H9 (cell line): Measurements from ENCODE around the gene AKAP7. TPM values are rescaled to one million over a fixed set of nuclear protein-coding genes. Genes with fewer than 3 reads are reported as not detected.
A peak's percentile ranks its signal among the peaks of the same experiment; 100 is the strongest.

ENCODE experiments used
- DNase-seq: peaks from one replicate; pipeline ENCODE4 v3.0.0-alpha.2; 2017
- H2AFZ ChIP-seq: one replicate; pipeline ENCODE4 v1.6.1; 2013; ENCODE audit warnings: mild to moderate bottlenecking, low read length, control low read depth, moderate library complexity
- H2AK5ac ChIP-seq: 2 replicates; pipeline ENCODE4 v1.6.1; 2013; ENCODE audit warnings: low read length, control low read depth, mixed read lengths; ENCODE audit not compliant: insufficient read length
- H2BK120ac ChIP-seq: one replicate; pipeline ENCODE4 v1.6.1; 2013; ENCODE audit warnings: low read depth, mild to moderate bottlenecking, low read length, control low read depth, inconsistent platforms; ENCODE audit not compliant: poor library complexity, severe bottlenecking
- H2BK12ac ChIP-seq: 2 replicates; pipeline ENCODE4 v1.6.1; 2013; ENCODE audit warnings: low read length, control low read depth, mixed read lengths, low read depth; ENCODE audit not compliant: insufficient read length
- H2BK15ac ChIP-seq: 2 replicates; pipeline ENCODE4 v1.6.1; 2013; ENCODE audit warnings: low read depth, low read length, control low read depth
- H2BK20ac ChIP-seq: one replicate; pipeline ENCODE4 v1.6.1; 2013; ENCODE audit warnings: low read depth, mild to moderate bottlenecking, low read length, control low read depth, inconsistent platforms; ENCODE audit not compliant: poor library complexity, severe bottlenecking
- H2BK5ac ChIP-seq: 2 replicates; pipeline ENCODE4 v1.6.1; 2013; ENCODE audit warnings: low read length, control low read depth, mixed read lengths; ENCODE audit not compliant: insufficient read length
- H3K14ac ChIP-seq: 2 replicates; pipeline ENCODE4 v1.6.1; 2013; ENCODE audit warnings: low read length, control low read depth; ENCODE audit not compliant: insufficient read depth
- H3K18ac ChIP-seq: 2 replicates; pipeline ENCODE4 v1.6.1; 2013; ENCODE audit warnings: low read depth, mild to moderate bottlenecking, mixed read lengths, low read length, control low read depth; ENCODE audit not compliant: insufficient read length
- H3K23ac ChIP-seq: 2 replicates; pipeline ENCODE4 v1.6.1; 2013; ENCODE audit warnings: low read length, control low read depth, mixed read lengths, low read depth; ENCODE audit not compliant: insufficient read length
- H3K23me2 ChIP-seq: 2 replicates; pipeline ENCODE4 v1.6.1; 2013; ENCODE audit warnings: low read depth, mild to moderate bottlenecking, mixed read lengths, low read length, control low read depth; ENCODE audit not compliant: insufficient read length, poor library complexity, severe bottlenecking
- H3K27ac ChIP-seq: 2 replicates; pipeline ENCODE4 v1.5.1; 2013; ENCODE audit warnings: low read length, control low read depth, mixed read lengths, low read depth; ENCODE audit not compliant: insufficient read length
- H3K27me3 ChIP-seq: 2 replicates; pipeline ENCODE4 v1.6.1; 2013; ENCODE audit warnings: low read length, control low read depth, inconsistent platforms; ENCODE audit not compliant: insufficient read depth
- H3K4ac ChIP-seq: 2 replicates; pipeline ENCODE4 v1.6.1; 2013; ENCODE audit warnings: low read depth, mild to moderate bottlenecking, control low read depth, inconsistent platforms, low read length, moderate library complexity
- H3K4me1 ChIP-seq: 2 replicates; pipeline ENCODE4 v1.6.1; 2013; ENCODE audit warnings: low read length, control low read depth, inconsistent platforms; ENCODE audit not compliant: insufficient read depth
- H3K4me2 ChIP-seq: 2 replicates; pipeline ENCODE4 v1.6.1; 2013; ENCODE audit warnings: low read length, control low read depth, mixed read lengths; ENCODE audit not compliant: insufficient read length, insufficient read depth
- H3K56ac ChIP-seq: 2 replicates; pipeline ENCODE4 v1.6.1; 2013; ENCODE audit warnings: low read depth, mild to moderate bottlenecking, mixed read lengths, low read length, control low read depth; ENCODE audit not compliant: insufficient read length
- H3K79me1 ChIP-seq: 2 replicates; pipeline ENCODE4 v1.6.1; 2013; ENCODE audit warnings: low read depth, mild to moderate bottlenecking, moderate library complexity, low read length, control low read depth, inconsistent platforms; ENCODE audit not compliant: insufficient read depth, poor library complexity, severe bottlenecking
- H3K79me2 ChIP-seq: 2 replicates; pipeline ENCODE4 v1.6.1; 2013; ENCODE audit warnings: low read length, control low read depth, inconsistent platforms; ENCODE audit not compliant: insufficient read depth
- H3K9ac ChIP-seq: 2 replicates; pipeline ENCODE4 v1.6.1; 2013; ENCODE audit warnings: low read length, control low read depth, mixed read lengths; ENCODE audit not compliant: insufficient read length; ENCODE audit errors: extremely low read depth
- H3K9me3 ChIP-seq: one replicate; pipeline ENCODE4 v1.6.1; 2013; ENCODE audit warnings: low read depth, low read length, inconsistent platforms; ENCODE audit not compliant: control insufficient read depth
- H3T11ph ChIP-seq: one replicate; pipeline ENCODE4 v1.6.1; 2013; ENCODE audit warnings: mild to moderate bottlenecking, low read length, control low read depth, inconsistent platforms
- H4K20me1 ChIP-seq: one replicate; pipeline ENCODE4 v1.6.1; 2013; ENCODE audit not compliant: control insufficient read depth, insufficient read length, insufficient read depth
- H4K5ac ChIP-seq: 2 replicates; pipeline ENCODE4 v1.6.1; 2013; ENCODE audit warnings: low read depth, mild to moderate bottlenecking, mixed read lengths, low read length, control low read depth; ENCODE audit not compliant: insufficient read length
- H4K8ac ChIP-seq: replicated peaks from 2 replicates; pipeline ENCODE4 v1.6.1; 2013; ENCODE audit warnings: low read length, control low read depth, mixed read lengths, low read depth; ENCODE audit not compliant: insufficient read length
- H4K91ac ChIP-seq: 2 replicates; pipeline ENCODE4 v1.6.1; 2013; ENCODE audit warnings: low read depth, mild to moderate bottlenecking, moderate library complexity, mixed read lengths, low read length, control low read depth; ENCODE audit not compliant: insufficient read length
- H3K27ac Mint-ChIP-seq, 3 experiments: 2 replicates in 2 of 3; 3 replicates in 1 of 3; pipeline ENCODE4 v1.8.0; 2020 to 2021; ENCODE audit warnings: mixed read lengths in 3 of 3, mild to moderate bottlenecking in 1 of 3, moderate library complexity in 1 of 3
- H3K27me3 Mint-ChIP-seq: 2 replicates; pipeline ENCODE4 v1.8.0; 2021; ENCODE audit warnings: low read depth, mild to moderate bottlenecking, moderate library complexity, mixed read lengths
- H3K36me3 Mint-ChIP-seq, 3 experiments: 2 replicates in 2 of 3; 3 replicates in 1 of 3; pipeline ENCODE4 v1.8.0; 2020 to 2021; ENCODE audit warnings: low read depth in 3 of 3, mixed read lengths in 3 of 3; ENCODE audit not compliant: insufficient read depth in 1 of 3
- H3K4me1 Mint-ChIP-seq, 2 experiments: 2 replicates each; pipeline ENCODE4 v1.8.0; 2020; ENCODE audit warnings: mixed read lengths in 2 of 2
- H3K4me3 Mint-ChIP-seq, 2 experiments: 2 replicates in 1 of 2; 3 replicates in 1 of 2; pipeline ENCODE4 v1.8.0; 2020 to 2021; ENCODE audit warnings: mild to moderate bottlenecking in 2 of 2, mixed read lengths in 2 of 2, moderate library complexity in 1 of 2
- H3K9me3 Mint-ChIP-seq, 2 experiments: 2 replicates in 1 of 2; 3 replicates in 1 of 2; pipeline ENCODE4 v1.8.0; 2020; ENCODE audit warnings: mild to moderate bottlenecking in 2 of 2, mixed read lengths in 2 of 2, moderate library complexity in 1 of 2
- CTCF ChIP-seq: fragments of 200-600 bp; sonication (generic); conservative IDR thresholded peaks from 3 replicates; pipeline ENCODE4 v1.8.0; 2021; ENCODE audit warnings: antibody characterized with exemption, mild to moderate bottlenecking
- WGBS: extraction: QIAGEN DNeasy Blood & Tissue Kit; methylation state at CpG from one replicate; pipeline ENCODE4 v1.1.7; 2013; ENCODE audit warnings: missing lambda C conversion rate, low lambda C conversion rate, mixed read lengths; ENCODE audit not compliant: insufficient read length; ENCODE audit errors: extremely low coverage; 5-methylcytosine and 5-hydroxymethylcytosine counted together
- total RNA-seq: library from RNA; stranded (reverse); gene quantifications from 2 replicates; pipeline ENCODE4 v1.2.1, GENCODE V29; 2021

AKAP7 gene
- total RNA-seq, 1 experiment from 2014 or later, result 9.8 TPM

DNA sequence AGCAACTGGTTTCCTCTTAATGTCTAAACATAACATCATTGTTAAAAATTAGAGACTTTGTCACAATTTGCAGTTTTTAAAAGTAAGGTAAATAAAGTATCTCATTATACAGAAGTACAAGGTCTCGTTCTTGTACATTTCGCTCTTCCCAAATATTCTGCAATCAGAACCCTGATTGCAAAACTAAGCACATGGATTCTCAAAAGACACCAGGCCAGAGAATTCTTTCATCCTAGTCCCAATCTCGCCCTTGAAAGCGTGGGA lies 355 bp upstream of the AKAP7 start:
- Histone ChIP-seq H3K9ac (no peak overlapping the region), H2BK5ac (no peak overlapping the region), H3K56ac (no peak overlapping the region), H3K79me2 (no peaks in the 10 kb centered on the region), H2BK20ac (no peak overlapping the region), H2AFZ (no peak overlapping the region), H3K27me3 (no peaks in the 10 kb centered on the region), H4K20me1 (no peaks in the 10 kb centered on the region), H3K18ac (no peak overlapping the region), H3K9me3 (no peaks in the 10 kb centered on the region), H3K23ac (no peak overlapping the region), H3T11ph (no peak overlapping the region), H2BK12ac (no peak overlapping the region), H4K91ac (no peak overlapping the region), H3K4me1 (no peaks in the 10 kb centered on the region), H4K8ac (no peak overlapping the region), H4K5ac (no peak overlapping the region), H3K4ac (no peak overlapping the region), H2BK15ac (no peak overlapping the region), H3K23me2 (peaks cover 6% of the 10 kb centered on the region), H2AK5ac (no peak overlapping the region), H3K27ac (no peak overlapping the region), H2BK120ac (no peak overlapping the region), H3K79me1 (no peaks in the 10 kb centered on the region), H3K4me2 (peak overlapping the region; percentile 15), H3K14ac (peak overlapping the region; percentile 4; the same call in 1 of the 2 replicates)
- WGBS, result no CpG with 5 or more reads among the region's 4 CpGs
- no peak for TF ChIP-seq CTCF
- Mint-ChIP-seq H3K27ac (peak overlapping the region in 1 of 3 experiments; percentile 77; a peak in 2 of 7 replicates), H3K36me3 (peaks cover 2 to 7% (median 4%) of the 10 kb centered on the region in 3 experiments; a peak in 3 of 7 replicates), H3K4me3 (peak overlapping the region; percentile 68 to 79), H3K9me3 (no peaks in the 10 kb centered on the region), H3K4me1 (peaks cover 14 to 17% of the 10 kb centered on the region in 2 experiments), H3K27me3 (peaks cover 19% of the 10 kb centered on the region)
- DNase-seq, result no peak
